SK-N-SH (cell line): ENCODE results near the gene AIRE.

Experiments
- EP300 ChIP-seq, 2 experiments: IDR thresholded peaks; 2 replicates each; pipeline versions ENCODE4 v1.4.0 to v1.6.1; 2012; ENCODE audit warnings: borderline replicate concordance in 1 of 2, low read depth in 1 of 2, low read length in 1 of 2
- FOXM1 ChIP-seq: IDR thresholded peaks from 2 replicates; pipeline ENCODE4 v1.4.0; 2012; ENCODE audit warnings: low read depth, mild to moderate bottlenecking
- MXI1 ChIP-seq: IDR thresholded peaks from 2 replicates; pipeline ENCODE4 v1.6.1; 2012; ENCODE audit warnings: mild to moderate bottlenecking, low read depth, low read length, improper control_type of control experiment
- POLR2AphosphoS5 ChIP-seq: IDR thresholded peaks from 2 replicates; pipeline ENCODE4 v1.6.1; 2012; ENCODE audit warnings: low read depth, low read length
- RAD21 ChIP-seq: IDR thresholded peaks from 2 replicates; pipeline ENCODE4 v1.6.1; 2012; ENCODE audit warnings: mild to moderate bottlenecking, low read length
- RCOR1 ChIP-seq: fragments of 150-350 bp; IDR thresholded peaks from 2 replicates; pipeline ENCODE4 v1.6.1; 2017; ENCODE audit warnings: antibody characterized with exemption, low read length
- RFX5 ChIP-seq: IDR thresholded peaks from 2 replicates; pipeline ENCODE4 v1.6.1; 2012; ENCODE audit warnings: mild to moderate bottlenecking, improper control_type of control experiment, low read length
- SIN3A ChIP-seq: IDR thresholded peaks from 2 replicates; pipeline ENCODE4 v1.6.1; 2012; ENCODE audit warnings: low read depth, mild to moderate bottlenecking, low read length, moderate library complexity, borderline replicate concordance
- SMC3 ChIP-seq: IDR thresholded peaks from 2 replicates; pipeline ENCODE4 v1.6.1; 2012; ENCODE audit warnings: low read depth, low read length, improper control_type of control experiment
- TF ChIP-seq, protein P1 (sequence below): fragments of 200-600 bp; sonication (generic); IDR thresholded peaks from 2 replicates; pipeline ENCODE4 v1.6.1; 2017; ENCODE audit warnings: antibody characterized with exemption, mild to moderate bottlenecking, moderate library complexity
- TF ChIP-seq, protein P2 (sequence below): fragments of 150-350 bp; IDR thresholded peaks from 2 replicates; pipeline ENCODE4 v1.6.1; 2016; ENCODE audit warnings: mild to moderate bottlenecking, low read depth, low read length
- TF ChIP-seq, protein P3 (sequence below): IDR thresholded peaks from 2 replicates; pipeline ENCODE4 v1.4.0; 2012; ENCODE audit warnings: low read depth, borderline replicate concordance
- TF ChIP-seq, protein P4 (sequence below): fragments of 150-350 bp; IDR thresholded peaks from 2 replicates; pipeline ENCODE4 v1.6.1; 2017; ENCODE audit warnings: antibody characterized with exemption, low read length, low read depth, borderline replicate concordance
- TF ChIP-seq, protein P5 (sequence below): IDR thresholded peaks from 2 replicates; pipeline ENCODE4; 2012

DNA sequence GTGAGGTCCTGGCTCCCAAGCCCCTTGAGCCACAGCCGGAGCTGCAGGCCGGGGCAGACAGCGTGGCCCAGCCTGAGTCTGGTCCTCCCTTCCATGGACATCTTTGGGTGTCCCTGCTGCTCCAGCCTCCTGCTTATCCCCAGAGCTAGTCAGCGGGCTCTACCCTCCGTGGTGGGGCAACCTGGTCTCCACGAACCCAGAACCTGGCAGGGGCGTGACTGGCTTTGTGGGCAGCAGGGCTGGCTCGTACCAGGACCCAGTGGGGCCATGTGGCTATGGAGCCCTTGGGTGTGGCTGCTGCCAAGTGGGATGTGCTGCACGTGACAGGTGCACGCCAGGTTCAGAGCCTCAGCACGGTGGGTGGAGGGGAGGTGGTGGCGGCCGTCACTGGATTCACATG is 35.2 kb downstream of the AIRE start:
- TF ChIP-seq, protein P1, sequence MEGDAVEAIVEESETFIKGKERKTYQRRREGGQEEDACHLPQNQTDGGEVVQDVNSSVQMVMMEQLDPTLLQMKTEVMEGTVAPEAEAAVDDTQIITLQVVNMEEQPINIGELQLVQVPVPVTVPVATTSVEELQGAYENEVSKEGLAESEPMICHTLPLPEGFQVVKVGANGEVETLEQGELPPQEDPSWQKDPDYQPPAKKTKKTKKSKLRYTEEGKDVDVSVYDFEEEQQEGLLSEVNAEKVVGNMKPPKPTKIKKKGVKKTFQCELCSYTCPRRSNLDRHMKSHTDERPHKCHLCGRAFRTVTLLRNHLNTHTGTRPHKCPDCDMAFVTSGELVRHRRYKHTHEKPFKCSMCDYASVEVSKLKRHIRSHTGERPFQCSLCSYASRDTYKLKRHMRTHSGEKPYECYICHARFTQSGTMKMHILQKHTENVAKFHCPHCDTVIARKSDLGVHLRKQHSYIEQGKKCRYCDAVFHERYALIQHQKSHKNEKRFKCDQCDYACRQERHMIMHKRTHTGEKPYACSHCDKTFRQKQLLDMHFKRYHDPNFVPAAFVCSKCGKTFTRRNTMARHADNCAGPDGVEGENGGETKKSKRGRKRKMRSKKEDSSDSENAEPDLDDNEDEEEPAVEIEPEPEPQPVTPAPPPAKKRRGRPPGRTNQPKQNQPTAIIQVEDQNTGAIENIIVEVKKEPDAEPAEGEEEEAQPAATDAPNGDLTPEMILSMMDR, result no peak
- no peak for TF ChIP-seq FOXM1
- TF ChIP-seq SIN3A, result no peak
- no peak for TF ChIP-seq RCOR1
- TF ChIP-seq SMC3, result no peak
- TF ChIP-seq, protein P2, sequence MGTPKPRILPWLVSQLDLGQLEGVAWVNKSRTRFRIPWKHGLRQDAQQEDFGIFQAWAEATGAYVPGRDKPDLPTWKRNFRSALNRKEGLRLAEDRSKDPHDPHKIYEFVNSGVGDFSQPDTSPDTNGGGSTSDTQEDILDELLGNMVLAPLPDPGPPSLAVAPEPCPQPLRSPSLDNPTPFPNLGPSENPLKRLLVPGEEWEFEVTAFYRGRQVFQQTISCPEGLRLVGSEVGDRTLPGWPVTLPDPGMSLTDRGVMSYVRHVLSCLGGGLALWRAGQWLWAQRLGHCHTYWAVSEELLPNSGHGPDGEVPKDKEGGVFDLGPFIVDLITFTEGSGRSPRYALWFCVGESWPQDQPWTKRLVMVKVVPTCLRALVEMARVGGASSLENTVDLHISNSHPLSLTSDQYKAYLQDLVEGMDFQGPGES, result no peak
- TF ChIP-seq RAD21, result no peak
- TF ChIP-seq, protein P3, sequence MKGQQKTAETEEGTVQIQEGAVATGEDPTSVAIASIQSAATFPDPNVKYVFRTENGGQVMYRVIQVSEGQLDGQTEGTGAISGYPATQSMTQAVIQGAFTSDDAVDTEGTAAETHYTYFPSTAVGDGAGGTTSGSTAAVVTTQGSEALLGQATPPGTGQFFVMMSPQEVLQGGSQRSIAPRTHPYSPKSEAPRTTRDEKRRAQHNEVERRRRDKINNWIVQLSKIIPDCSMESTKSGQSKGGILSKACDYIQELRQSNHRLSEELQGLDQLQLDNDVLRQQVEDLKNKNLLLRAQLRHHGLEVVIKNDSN, result no peak
- TF ChIP-seq MXI1, result no peak
- TF ChIP-seq, protein P4, sequence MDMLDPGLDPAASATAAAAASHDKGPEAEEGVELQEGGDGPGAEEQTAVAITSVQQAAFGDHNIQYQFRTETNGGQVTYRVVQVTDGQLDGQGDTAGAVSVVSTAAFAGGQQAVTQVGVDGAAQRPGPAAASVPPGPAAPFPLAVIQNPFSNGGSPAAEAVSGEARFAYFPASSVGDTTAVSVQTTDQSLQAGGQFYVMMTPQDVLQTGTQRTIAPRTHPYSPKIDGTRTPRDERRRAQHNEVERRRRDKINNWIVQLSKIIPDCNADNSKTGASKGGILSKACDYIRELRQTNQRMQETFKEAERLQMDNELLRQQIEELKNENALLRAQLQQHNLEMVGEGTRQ, result no peak
- no peak for TF ChIP-seq EP300 (IDR thresholded peaks at IDR 0.05; ENCODE audit: borderline replicate concordance in 1 of 2, low read depth in 1 of 2, low read length in 1 of 2)
- no peak for TF ChIP-seq POLR2AphosphoS5
- TF ChIP-seq, protein P5, sequence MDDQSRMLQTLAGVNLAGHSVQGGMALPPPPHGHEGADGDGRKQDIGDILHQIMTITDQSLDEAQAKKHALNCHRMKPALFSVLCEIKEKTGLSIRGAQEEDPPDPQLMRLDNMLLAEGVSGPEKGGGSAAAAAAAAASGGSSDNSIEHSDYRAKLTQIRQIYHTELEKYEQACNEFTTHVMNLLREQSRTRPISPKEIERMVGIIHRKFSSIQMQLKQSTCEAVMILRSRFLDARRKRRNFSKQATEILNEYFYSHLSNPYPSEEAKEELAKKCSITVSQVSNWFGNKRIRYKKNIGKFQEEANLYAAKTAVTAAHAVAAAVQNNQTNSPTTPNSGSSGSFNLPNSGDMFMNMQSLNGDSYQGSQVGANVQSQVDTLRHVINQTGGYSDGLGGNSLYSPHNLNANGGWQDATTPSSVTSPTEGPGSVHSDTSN, result no peak
- no peak for TF ChIP-seq RFX5
